ENCODE measurements around the gene NXPH4.

GRCh38 chr12:57240926-57241401, 24.4 kb downstream of the NXPH4 start:
- no peak for TF ChIP-seq CTCF (IDR thresholded peaks at IDR 0.05; ENCODE audit: poor library complexity, severe bottlenecking)
- TF ChIP-seq RAD21 (conservative IDR thresholded peaks at IDR 0.05): no peak
- TF ChIP-seq EZH2 (IDR thresholded peaks at IDR 0.05; ENCODE audit: borderline replicate concordance, insufficient read depth, low read length, poor library complexity, severe bottlenecking): no peak
- no peak for TF ChIP-seq TAF1 (IDR thresholded peaks at IDR 0.05; ENCODE audit: low read depth)

All from neural cell (in vitro differentiated cells).